Nucleus accumbens (tissue), 56 donors: ENCODE data around the gene BRD9.
A peak's percentile ranks its signal among the peaks of the same experiment; 100 is the strongest.
"Not testable (repeated sequence)": the region's sequence is repeated elsewhere in the genome, so short reads cannot be mapped to it uniquely, and the experiment has no call there.

ENCODE experiments used
- DNase-seq, 56 donors: peaks; one replicate each; lab custom pipeline; 2025; lab: John Stamatoyannopoulos, UW

BRD9 gene

DNA sequence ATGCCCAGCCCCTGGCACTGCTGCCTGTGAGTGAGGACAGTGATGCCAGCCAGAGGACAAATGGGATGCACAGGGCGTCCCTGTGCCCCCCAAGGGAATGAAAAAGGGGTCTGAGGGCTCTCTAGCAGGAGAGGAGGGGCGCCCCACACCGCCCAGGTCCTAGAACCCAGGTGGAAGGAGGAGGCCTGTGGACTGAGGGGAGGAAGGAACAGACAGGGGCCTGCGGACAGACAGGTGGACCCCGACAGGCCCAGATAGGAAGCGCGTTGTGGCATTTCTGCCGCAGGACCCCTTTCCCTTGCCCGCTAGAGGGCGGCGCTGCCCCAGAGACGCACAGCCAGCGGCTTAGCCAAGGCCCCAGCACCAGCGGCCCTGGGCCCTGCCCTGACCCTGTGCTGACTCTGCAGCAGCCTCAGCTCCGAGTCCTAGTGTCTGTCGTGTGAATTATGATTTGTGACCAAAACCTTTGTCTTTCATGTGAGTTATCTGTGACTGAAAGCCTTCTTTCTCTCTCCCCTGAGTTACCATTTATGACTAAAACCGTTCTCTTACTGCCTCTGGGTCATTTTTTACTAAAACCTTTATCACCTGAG, 30.8 kb upstream of the BRD9 start:
- DNase-seq = peak in 38 of 56 donors; percentile 8 to 76 (median 34)

DNA sequence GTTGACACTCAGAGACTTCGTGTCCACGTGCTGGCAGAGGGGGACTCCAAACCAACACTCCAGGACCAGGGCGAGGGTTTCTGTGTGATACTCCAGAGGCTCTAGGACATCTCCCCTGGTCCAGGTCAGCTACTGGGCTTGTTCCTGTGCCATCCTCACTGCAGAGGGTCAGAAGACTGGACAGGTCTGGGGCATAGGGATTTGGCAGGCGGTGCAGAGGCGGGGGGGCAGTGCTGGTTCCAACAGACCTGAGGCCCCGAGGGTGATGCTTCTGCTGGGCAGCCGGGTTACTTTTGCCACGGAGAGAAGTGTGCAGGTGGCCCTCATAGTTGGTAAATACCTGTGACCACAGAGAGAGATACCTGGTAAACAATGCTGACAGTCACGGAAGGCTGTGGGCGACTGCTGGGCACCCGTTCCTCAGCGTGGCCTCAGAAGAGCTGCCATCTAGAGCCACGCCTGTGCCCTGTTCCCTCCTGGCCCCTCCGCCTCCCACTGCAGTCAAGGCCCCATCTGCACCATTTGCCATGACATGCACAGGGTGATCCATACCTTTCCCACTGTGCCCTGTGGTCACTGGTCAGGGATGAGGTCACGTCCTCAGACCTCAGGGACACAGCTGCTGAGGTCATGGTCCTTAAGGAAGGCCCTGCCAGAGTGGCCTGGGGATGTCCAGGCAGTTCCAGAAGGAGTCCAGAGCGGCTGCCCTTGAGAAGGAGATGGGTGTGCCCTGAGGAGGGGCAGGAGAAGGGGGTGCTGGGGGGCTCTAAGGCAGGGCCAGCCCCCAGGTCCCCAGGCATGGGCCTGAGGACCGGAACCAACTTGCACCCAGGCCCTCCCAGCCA, 30.1 kb upstream of the BRD9 start:
- DNase-seq = no peak

DNA sequence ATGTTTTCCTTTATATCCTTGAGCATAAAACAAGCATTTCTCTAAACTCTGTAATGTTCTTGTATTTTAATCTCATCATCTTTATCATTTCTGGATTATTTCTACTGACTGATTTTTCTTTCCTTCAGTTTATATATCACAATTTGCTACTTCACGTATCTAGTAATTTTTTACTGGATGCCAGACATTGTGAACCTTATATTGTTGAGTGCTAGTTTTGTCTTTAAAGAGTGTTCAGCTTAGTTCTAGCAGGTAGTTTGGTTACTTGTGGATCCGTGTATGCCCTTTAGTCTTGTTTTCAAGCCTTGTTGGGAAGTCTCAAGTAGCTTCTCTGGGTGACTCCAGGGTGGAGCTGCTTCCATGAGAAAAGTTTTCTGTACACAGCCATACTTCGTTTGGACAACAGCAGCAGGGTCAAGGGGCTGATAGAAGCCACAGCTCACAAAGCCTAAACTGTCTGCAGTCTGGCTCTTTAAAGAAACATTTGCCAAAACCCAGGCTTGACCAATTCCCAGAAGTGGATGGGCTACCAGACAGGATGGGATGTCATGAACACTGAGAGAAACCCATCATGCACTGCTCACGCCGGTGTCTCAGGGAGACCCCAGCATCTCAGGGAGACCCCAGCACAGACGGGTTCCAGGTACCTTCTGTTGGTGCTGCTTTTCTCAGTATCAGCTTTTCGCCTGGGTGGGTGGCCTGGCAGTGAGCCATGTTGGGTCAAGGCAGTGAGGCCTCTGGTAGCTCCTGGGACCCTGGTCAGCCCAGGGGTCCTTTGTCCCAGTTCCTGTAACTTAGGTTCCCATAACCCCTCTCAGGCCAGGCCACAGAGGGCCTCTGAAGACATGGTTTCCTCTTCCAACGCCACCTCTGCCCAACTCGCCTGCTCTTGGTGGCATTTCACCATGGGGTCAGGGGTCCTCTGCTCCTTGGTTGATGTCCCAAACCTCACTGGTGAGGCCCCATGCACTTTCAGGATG, 29.1 kb upstream of the BRD9 start:
- no peak for DNase-seq

DNA sequence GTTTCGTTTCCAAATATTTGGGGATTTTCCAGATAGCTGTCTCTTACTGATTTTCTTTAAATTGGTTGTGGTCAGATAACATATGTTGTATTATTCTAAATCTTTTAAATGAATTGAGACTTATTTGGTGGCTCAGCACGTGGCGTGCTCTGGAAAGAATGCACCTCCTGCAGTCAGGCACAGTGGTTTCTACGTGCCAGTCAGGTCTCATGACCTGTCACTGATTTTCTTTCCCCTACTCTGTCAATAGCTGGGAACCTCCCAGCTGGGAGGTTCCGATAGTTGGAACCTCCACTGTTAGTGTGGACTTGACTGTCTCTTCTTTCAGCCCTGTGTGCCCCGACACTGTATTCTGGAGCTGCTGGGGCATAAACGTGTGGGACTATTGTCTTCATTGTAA, 27.7 kb upstream of the BRD9 start:
- DNase-seq = no peak

- no peak for DNase-seq
These were observed 26.9 kb upstream of the BRD9 start for GRCh38 chr5:919356-920000.

DNA sequence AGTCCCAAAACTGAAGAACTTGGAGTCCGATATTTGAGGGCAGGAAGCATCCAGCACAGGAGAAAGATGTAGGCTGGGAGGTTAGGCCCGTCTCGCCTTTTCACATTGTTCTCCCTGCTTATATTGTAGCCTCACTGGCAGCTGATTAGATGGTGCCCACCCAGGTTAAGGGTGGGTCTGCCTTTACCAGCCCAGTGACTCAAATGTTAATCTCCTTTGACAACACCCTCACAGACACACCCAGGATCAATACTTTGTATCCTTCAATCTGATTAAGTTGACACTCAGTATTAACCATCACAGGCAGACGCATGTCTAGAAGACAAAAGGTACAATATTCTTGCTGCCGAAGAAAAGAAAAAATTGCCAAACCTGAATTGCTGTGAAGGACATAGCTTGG, 26.1 kb upstream of the BRD9 start:
- DNase-seq = not testable (repeated sequence)

DNA sequence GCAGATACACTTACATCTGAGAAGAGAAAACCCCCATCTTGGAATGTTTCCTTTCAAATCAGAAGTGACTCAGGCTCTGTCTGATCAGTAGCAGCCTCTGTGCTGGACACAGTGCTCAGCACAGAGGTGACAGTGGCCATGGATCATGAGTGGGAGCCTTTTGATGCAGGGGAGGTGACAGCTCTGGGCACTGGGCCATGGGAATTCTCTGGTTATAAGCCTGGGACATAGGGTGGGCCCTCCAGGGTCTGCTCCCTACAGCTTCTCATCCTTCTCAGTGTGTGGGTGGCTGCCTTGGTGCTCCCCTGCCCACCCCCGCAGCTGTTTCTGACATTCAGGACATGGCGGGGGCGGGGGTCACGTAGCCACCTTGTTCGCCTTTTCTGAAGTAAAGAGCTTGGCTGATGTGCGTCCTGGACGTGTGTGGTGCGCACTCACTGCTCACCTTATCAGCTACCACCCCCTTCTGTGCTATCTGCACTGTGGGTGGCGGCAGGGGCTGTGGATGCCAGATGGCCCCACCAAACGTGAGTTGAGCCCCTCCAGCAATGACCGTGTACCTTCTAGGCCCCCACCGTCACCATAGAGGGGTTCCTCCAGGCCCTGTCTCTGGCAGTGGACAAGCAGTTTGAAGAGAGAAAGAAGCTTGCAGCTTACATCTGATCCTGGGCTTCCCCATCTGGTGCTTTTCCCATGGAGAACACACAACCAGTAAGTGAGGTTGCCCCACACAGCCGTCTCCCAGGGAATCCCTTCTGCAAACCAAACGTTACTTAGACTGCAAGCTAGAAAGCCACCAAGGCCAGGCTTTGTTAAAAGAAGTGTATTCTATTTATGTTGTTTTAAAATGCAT, 24.1 kb upstream of the BRD9 start:
- no peak for DNase-seq

DNA sequence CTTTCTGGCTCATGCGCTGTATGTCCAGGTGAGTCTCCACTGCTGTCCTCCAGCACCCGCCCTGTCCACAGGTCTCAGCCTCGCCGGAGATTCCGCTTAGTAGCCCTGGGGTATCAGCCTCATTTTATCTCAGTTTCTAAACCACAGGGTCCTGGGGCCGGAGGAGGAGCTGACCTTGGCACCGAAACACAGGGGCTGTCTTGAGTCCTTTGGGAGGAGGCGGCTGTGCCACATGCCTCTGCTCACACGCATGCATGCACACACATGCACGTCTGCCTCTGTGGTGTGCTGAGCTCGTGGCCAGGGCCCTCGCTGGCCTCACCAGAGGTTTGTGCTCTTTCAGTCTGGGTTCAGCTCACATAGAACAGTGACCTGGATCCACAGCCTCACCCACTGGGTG, 23.3 kb upstream of the BRD9 start:
- no peak for DNase-seq

DNA sequence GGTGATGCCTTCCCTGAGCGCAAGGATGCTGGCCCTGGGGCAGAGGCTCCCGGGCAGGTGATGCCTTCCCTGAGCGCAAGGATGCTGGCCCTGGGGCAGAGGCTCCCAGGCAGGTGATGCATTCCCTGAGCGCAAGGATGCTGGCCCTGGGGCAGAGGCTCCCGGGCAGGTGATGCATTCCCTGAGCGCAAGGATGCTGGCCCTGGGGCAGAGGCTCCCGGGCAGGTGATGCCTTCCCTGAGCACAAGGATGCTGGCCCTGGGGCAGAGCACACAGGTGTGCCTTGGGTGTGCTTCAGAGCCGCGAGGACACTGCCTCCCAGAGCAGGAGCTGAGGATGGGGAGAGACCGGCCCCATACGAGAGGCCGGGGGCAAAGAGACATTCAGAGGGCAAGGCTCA, 22.7 kb upstream of the BRD9 start:
- DNase-seq = not testable (repeated sequence)

DNA sequence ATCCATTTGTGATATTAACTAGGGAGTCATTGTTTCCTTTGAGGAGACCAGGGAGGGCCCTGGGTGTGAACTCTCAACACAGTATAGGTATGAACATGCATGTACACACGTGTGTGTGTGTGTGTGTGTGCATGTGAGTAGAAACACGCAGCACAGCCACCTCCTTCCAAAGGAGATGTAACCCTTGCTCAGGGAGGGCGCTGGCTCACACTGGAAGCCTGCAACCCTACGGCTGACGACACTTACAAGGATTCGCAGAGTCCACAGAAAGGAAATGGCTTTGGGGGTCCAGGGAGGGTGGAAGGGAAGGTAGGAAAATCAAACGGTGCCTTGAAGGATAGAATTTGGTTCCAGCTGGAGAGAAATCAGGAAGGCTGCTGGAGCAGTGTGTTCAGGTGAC, 22.0 kb upstream of the BRD9 start:
- no peak for DNase-seq

DNA sequence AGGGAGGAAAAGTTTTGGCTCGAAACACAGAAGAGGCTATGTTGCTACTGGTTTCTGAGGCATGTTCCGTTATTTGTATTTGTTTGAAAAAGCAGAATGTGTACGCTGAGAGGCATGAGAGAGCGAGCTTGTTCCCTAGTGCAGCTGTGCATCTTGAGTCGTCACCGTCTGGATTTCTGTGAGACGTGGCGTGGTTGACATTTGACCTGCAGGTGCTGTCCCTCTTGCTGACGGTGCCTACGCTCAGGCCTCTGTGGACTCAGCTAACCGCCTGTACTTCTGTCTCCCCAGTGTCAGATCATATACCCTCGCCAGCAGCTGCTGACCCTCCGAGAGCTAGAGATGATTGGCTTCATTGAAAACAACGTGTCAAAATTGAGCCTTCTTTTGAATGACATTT, 21.6 kb upstream of the BRD9 start:
- no peak for DNase-seq

DNA sequence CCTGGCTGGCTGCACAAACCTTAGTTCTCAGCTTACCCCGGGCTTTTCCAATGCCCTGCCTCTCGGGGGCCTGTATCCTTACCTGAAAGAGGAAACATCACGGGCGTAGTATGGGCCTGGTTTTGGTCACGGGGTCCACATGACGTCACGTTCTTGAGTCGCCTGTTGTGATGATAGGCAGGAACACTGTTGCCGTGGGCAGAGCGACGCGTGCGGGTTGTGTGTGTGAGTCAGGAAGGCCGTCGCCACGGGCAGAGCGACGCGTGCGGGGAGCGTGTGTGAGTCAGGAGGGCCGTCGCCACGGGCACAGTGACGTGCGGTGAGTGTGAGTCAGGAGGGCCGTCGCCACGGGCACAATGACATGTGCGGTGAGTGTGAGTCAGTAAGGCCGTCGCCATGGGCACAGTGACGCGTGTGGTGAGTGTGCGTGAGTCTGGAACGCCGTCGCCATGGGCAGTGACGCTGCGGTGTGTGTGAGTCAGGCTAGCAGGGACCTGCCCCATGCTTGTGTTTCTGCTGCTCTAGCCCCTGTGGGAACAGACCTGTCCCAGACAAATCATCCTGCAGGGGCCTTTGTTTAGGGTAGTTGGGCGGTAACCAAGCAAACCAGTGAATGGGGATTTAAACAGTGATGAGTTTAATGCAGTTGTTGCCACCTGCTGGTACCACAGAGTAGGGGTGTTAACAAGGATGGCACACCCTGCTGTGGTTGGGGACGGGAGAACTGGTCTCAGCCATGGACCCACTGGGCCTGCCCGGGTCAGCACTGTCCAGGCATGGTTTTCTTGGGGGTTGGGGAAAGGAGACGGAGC, 19.9 kb upstream of the BRD9 start:
- peak in 33 of 56 donors; percentile 11 to 81 (median 42) for DNase-seq

DNA sequence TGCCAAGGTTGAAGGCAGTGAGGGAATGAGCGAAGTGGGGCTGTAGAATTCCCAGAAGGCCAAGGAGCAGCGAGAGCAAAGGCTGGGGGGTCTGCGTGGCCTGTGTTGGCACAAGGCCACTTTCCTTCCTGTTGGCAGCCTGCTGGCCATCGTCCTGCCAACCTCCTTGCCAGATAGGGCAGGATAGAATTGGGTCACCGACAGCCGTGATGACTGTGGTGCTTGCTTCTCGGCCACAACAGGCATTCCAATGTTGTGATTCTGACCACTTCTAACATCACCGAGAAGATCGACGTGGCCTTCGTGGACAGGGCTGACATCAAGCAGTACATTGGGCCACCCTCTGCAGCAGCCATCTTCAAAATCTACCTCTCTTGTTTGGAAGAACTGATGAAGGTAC, 19.0 kb upstream of the BRD9 start:
- peak in 1 of 56 donors; percentile 9 for DNase-seq

- DNase-seq = no peak
These were observed 18.2 kb upstream of the BRD9 start for GRCh38 chr5:910769-911160.

- DNase-seq = no peak
These were observed 17.6 kb upstream of the BRD9 start for GRCh38 chr5:909994-910768.

DNA sequence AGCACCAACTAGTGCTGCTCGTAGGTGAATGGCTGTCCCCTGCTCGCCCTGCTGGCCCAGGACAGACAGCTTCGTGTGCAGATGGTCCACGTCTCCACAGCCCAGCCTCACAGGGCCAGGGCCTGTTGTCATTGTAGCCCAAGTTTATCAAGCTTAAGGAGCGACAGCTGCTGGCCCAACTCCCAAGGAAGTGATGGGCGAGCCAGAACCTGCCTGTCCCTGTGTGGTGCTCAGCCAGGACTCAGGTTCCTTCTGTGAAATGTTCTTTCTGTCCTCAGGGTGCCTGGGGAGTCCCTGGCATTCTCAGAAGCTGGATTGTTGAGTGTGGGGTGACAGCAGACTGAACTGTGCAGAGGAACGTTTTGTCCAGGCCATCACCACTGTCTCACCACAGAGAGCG, 16.5 kb upstream of the BRD9 start:
- DNase-seq = no peak

GRCh38 chr5:908172-908571, 15.6 kb upstream of the BRD9 start:
- no peak for DNase-seq

- DNase-seq = no peak
These were observed 14.8 kb upstream of the BRD9 start for GRCh38 chr5:907366-907910.
